NCI-H2107 treated with DMSO at 0.1 percent for 48 hours (cell line): ENCODE data around the gene CHST1.

Experiments used
- DNase-seq: peaks from one replicate; lab custom pipeline; 2025; ENCODE audit not compliant: unreplicated experiment; lab: John Stamatoyannopoulos, UW

The CHST1 gene

DNA sequence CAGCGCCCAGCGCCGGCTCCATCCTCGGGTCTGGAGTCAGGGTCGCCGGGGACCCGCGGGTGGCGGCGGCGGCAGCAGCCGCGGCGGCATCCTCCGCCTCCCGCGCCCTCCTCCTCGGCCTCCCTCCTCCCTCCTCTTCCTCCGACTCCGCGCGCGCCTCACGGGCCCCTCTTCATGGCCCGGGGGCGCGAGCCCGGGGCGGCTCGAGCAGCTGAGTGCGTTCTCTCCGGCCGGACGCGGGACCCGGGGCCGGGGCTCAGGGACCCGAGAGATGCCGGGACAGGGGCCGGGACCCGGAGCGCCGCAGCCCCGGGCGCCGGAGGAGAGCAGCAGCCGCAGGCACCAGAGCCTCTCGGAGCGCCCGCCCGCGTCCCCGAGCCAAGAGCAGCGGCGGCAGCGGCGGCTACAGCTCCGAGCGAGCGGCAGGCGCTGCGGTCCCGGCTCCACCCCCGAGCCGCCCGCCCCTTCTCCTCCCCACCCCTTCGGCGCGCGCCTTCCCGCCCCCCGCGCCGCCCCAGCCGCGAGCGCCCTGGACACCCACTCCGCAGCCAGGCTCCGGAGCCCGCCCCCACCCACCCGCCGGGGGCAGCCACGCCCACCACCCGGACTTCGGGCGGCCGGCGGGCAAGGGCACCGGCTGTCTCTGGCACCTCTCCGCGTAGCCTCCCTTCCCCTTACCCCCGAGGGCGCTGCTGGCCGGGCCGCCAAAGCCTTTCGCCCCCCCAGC, at the start of gene CHST1:
Gene CHST1 (minus strand): TSS at position 417 of the 727 bp plus-strand sequence. CDS start 14,699 bp downstream, outside the sequence.
- DNase-seq: no peak

DNA sequence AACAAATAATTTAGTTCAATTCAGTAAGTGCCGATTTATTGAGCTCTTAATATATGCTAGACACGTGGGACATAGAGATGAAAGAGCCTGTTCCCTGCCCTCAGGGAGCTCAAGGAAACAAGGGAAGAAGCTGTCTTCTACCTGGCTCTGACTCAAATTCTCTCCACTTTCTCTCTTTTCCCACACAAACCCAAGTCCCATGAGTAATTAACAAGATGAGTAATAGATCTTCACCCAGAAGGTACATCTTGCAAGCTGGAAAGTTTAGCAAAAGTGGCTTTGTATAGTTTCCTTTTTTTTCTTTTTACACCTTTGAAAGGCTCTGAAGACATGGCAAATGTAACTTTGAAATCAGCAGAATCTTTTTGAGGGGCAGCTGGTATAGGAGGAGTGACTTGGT, 48.2 kb upstream of the CHST1 start:
- no peak for DNase-seq

- DNase-seq: no peak
These were observed 45.1 kb upstream of the CHST1 start for GRCh38 chr11:45710561-45710960.

DNA sequence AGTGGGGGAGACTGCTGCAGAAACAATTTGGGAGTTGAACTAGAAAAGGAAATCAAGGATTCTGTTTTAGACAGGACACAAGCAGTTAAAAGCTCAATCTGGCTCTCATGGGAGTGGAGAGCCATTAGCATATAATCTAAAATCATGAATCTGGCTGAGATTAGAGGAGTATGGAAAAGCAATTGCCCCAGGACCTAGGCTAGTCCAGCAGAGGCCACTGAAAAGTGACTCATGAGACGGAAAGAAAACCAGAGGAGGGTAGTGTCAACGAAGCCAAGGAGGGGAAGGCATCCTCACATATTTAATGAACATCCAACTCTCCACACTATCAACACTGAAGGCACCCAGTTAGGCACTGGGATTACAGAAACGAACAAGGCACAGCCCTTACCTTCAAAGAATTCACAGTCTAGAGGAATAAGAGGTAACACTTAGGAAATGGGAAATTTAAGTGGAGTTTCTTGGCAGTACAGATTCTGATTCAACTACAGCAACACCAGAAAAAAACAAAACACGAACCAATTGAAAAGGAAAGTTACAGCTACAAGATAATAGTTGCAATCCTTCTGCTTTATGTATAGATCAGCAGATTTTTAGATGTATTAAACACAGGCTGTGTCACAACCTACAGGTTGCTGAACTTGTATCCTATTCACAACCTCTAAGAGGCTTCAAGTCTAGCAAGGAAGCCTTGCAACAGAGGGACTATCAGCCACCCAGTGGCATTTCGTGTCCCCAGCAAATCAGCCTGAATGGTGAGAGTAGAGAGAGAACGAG, 43.7 kb upstream of the CHST1 start:
- no peak for DNase-seq

DNA sequence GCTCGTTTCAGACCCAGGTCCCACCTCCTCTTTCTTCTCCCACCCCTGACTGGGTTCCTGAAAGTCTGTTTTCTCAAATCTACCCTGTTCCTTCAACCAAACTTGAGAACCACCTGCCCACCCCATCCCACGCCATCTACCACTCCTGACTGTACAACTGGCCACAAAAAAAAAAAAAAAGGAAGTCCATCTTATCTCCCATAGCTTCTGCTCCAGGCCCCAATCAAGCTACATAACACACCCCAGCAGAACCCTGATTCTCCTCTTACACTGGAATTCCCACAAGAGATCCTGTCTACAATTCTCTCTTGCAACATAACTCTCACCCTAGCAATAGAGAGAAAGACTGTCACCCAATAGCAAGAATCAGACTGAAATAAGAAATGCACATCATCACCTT, 39.2 kb upstream of the CHST1 start:
- DNase-seq: no peak

DNA sequence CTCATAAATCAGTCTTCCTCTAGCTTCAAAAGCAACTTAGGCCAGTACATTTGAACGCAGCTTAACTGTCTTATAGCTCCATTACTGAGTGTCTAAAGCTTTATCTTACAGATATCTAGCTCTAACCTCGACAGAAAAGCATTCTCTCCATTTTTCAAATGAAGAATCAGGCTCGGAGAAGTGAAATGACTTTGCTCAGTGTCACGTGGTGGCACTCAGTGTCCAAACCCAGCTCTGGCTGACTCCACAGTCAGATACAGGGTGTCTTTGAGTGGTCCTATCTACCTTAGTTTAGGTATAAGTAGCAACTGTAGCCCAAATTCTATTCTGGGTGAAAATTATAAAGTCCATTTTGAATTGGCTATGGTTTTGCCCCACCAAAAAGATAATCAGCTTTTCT, 38.7 kb upstream of the CHST1 start:
- no peak for DNase-seq

GRCh38 chr11:45702511-45702910, 37.1 kb upstream of the CHST1 start:
- DNase-seq: no peak

GRCh38 chr11:45698777-45699497, 33.5 kb upstream of the CHST1 start:
- no peak for DNase-seq

- DNase-seq: no peak
These were observed 27.5 kb upstream of the CHST1 start for GRCh38 chr11:45692808-45693453.

- DNase-seq: no peak
These were observed 23.1 kb upstream of the CHST1 start for GRCh38 chr11:45688472-45689033.

- DNase-seq: no peak
These were observed 22.4 kb upstream of the CHST1 start for GRCh38 chr11:45687836-45688235.

GRCh38 chr11:45685964-45686537, 20.6 kb upstream of the CHST1 start:
- no peak for DNase-seq

GRCh38 chr11:45684440-45684839, 19.0 kb upstream of the CHST1 start:
- DNase-seq: no peak

DNA sequence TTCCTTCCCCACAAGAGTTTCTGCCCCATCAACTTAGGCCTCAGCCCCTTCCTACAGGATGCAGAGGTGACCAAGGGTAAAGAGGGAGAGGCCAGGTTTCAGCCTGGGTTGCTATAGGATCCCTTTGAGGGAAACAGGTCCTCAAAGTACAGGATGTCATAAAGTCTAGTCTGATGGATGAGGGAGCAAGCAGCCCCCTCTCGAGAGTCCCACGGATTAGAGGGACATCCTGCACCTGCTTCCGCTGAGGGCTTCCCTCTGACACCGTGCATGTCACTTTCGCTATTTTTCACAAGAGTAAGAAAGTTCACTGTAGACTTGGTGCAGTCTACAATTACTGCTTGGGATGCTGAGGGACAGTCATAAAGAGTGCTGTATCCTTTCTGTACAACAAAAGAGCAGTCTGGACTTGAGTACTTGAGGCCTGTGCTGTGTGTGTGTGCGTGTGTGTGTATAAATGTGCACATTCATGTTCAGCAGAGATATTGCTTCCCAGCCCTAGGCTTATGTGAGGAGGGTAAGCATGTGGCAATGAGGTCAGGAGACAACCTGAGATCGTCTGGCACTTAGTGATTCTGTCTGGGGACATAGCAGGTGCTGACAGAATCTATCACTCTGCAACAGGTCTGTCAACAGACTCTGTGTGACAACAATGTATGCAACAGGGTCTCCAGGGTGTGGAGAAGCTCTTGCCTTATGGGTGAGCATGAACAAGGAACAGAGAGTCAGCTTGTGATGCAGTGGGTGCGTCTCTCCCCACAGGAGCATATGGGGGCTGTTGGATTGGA, 18.0 kb upstream of the CHST1 start:
- no peak for DNase-seq

DNA sequence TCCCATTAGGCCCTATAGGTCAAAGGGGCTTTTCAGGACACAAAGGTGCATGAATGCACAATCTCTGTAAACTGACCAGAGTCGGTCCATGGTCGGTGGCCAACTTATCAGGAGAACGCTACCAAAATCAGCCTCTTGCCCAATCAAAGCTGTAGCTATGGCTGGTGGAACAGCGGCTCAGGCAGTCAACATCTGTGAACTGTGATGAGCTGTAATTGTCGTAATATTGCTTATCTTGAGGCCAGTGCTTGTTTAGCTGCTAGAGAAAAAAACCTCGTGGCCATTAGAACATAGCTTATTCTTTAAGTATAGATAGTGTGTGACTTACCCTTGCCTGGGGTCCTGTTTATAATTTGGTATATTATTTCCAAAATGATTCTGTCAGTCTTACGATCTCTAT, 14.4 kb upstream of the CHST1 start:
- no peak for DNase-seq

GRCh38 chr11:45678976-45679375, 13.6 kb upstream of the CHST1 start:
- no peak for DNase-seq

GRCh38 chr11:45677770-45678512, 12.5 kb upstream of the CHST1 start:
- DNase-seq: no peak

DNA sequence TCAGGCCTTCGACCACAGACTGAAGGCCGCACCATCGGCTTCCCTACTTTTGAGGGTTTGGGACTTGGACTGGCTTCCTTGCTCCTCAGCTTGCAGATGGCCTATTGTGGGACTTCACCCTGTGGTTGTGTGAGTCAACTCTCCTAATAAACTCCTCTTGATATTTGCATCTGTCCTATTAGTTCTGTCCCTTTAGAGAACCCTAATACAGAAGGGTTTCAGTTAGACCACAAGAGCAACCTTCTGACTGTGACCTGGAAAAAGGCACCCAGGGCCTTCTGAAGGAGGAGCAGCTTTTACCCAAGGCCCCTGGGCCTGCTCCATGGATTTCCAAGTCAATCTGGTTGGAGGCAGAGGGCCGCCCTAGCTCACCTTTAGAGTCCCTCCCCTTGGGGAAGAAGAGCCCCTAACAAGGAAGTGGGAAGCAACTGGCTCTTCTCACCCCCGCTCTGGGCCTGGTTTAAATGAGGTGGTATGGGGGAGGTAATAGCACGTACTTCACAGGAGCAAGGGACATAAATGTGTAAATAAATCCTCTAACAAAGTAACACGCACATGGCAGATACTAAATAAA, 11.2 kb upstream of the CHST1 start:
- DNase-seq: no peak

- DNase-seq: no peak
These were observed 10.2 kb upstream of the CHST1 start for GRCh38 chr11:45675646-45676045.
